HEK293 (cell line): ENCODE data around the gene SMURF2.

Experiments
- CTCF ChIP-seq: fragments of 450-650 bp; formaldehyde crosslinking; IDR thresholded peaks from 2 replicates; pipeline ENCODE4 v1.5.1; 2016; ENCODE audit warnings: missing biosample characterization, missing genetic modification characterization
- ZFHX2 ChIP-seq: fragments of 450-650 bp; formaldehyde crosslinking; conservative IDR thresholded peaks from 2 replicates; pipeline ENCODE4 v1.5.1; 2016; ENCODE audit warnings: missing biosample characterization, missing genetic modification characterization
- ZNF121 ChIP-seq: fragments of 450-650 bp; formaldehyde crosslinking; IDR thresholded peaks from 2 replicates; pipeline ENCODE4 v1.5.1; 2016; ENCODE audit warnings: missing biosample characterization, missing genetic modification characterization
- ZNF292 ChIP-seq: fragments of 450-650 bp; formaldehyde crosslinking; IDR thresholded peaks from 2 replicates; pipeline ENCODE4 v1.5.1; 2016; ENCODE audit warnings: low read depth, missing biosample characterization, missing genetic modification characterization, borderline replicate concordance
- ZNF416 ChIP-seq: fragments of 450-650 bp; formaldehyde crosslinking; IDR thresholded peaks from 2 replicates; pipeline ENCODE4 v1.5.1; 2016; ENCODE audit warnings: missing biosample characterization, missing genetic modification characterization
- ZNF510 ChIP-seq: fragments of 450-650 bp; formaldehyde crosslinking; IDR thresholded peaks from 2 replicates; pipeline ENCODE4 v1.5.1; 2018; ENCODE audit warnings: mild to moderate bottlenecking, missing genetic modification characterization, missing biosample characterization; ENCODE audit not compliant: insufficient replicate concordance
- TF ChIP-seq, protein P1 (sequence below): fragments of 450-650 bp; formaldehyde crosslinking; IDR thresholded peaks from 2 replicates; pipeline ENCODE4 v1.5.1; 2016; ENCODE audit warnings: missing biosample characterization, missing genetic modification characterization
- TF ChIP-seq, protein P2 (sequence below): fragments of 450-650 bp; formaldehyde crosslinking; IDR thresholded peaks from 2 replicates; pipeline ENCODE4 v1.5.1; 2017; ENCODE audit warnings: missing biosample characterization, missing genetic modification characterization

- no peak for TF ChIP-seq CTCF (tag by site-specific recombination)
- TF ChIP-seq, protein P1, sequence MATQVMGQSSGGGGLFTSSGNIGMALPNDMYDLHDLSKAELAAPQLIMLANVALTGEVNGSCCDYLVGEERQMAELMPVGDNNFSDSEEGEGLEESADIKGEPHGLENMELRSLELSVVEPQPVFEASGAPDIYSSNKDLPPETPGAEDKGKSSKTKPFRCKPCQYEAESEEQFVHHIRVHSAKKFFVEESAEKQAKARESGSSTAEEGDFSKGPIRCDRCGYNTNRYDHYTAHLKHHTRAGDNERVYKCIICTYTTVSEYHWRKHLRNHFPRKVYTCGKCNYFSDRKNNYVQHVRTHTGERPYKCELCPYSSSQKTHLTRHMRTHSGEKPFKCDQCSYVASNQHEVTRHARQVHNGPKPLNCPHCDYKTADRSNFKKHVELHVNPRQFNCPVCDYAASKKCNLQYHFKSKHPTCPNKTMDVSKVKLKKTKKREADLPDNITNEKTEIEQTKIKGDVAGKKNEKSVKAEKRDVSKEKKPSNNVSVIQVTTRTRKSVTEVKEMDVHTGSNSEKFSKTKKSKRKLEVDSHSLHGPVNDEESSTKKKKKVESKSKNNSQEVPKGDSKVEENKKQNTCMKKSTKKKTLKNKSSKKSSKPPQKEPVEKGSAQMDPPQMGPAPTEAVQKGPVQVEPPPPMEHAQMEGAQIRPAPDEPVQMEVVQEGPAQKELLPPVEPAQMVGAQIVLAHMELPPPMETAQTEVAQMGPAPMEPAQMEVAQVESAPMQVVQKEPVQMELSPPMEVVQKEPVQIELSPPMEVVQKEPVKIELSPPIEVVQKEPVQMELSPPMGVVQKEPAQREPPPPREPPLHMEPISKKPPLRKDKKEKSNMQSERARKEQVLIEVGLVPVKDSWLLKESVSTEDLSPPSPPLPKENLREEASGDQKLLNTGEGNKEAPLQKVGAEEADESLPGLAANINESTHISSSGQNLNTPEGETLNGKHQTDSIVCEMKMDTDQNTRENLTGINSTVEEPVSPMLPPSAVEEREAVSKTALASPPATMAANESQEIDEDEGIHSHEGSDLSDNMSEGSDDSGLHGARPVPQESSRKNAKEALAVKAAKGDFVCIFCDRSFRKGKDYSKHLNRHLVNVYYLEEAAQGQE: no peak
- TF ChIP-seq ZNF510 (tag by site-specific recombination): no peak
- TF ChIP-seq ZNF416 (tag by site-specific recombination): no peak
- TF ChIP-seq ZNF292: no peak
- TF ChIP-seq ZFHX2 (tag by site-specific recombination): no peak
- TF ChIP-seq, protein P2, sequence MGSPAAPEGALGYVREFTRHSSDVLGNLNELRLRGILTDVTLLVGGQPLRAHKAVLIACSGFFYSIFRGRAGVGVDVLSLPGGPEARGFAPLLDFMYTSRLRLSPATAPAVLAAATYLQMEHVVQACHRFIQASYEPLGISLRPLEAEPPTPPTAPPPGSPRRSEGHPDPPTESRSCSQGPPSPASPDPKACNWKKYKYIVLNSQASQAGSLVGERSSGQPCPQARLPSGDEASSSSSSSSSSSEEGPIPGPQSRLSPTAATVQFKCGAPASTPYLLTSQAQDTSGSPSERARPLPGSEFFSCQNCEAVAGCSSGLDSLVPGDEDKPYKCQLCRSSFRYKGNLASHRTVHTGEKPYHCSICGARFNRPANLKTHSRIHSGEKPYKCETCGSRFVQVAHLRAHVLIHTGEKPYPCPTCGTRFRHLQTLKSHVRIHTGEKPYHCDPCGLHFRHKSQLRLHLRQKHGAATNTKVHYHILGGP (tag by site-specific recombination): no peak
- no peak for TF ChIP-seq ZNF121 (tag by site-specific recombination)
These were observed 130.1 kb downstream of the SMURF2 start for GRCh38 chr17:64531955-64532371.
